Measurements from ENCODE around the gene SND1. TPM values are rescaled to one million over a fixed set of nuclear protein-coding genes. Genes with fewer than 3 reads are reported as not detected.

SND1 gene
- total and polyA plus RNA-seq, 7 experiments from 2014 or later: 68.6 to 253 (median 137) TPM

GRCh38 chr7:128131731-128132130 lies 479.7 kb downstream of the SND1 start:
- H3K36me3 ChIP-seq (ENCODE audit: control insufficient read depth in 2 of 3, insufficient read depth in 3 of 3, low read length in 3 of 3): no peaks in the 10 kb centered on the region
- ChIA-PET CTCF (no interaction called here), POLR2A (no interaction called here)
- peaks cover 5 to 12% of the 10 kb centered on the region in 2 donors for H3K4me1 ChIP-seq (ENCODE audit: control insufficient read depth in 2 of 2, insufficient read depth in 2 of 2, low read length in 2 of 2)
- Mint-ChIP-seq H3K9me3 (peaks cover 0 to 3% (median 0%) of the 10 kb centered on the region in 11 donors), H3K4me1 (peaks cover 9 to 26% (median 17%) of the 10 kb centered on the region in 7 donors), H3K36me3 (no peaks in the 10 kb centered on the region), H3K27ac (no peak overlapping the region), H3K4me3 (no peak overlapping the region), H3K27me3 (peaks cover 14 to 35% (median 19%) of the 10 kb centered on the region in 5 donors)
- H3K4me3 ChIP-seq (ENCODE audit: low read length): no peak overlapping the region
- DNase-seq (no peak), ATAC-seq (no peak)
- H3K27me3 ChIP-seq (ENCODE audit: control insufficient read depth in 2 of 2, insufficient read depth in 2 of 2, low read length in 2 of 2): no peaks in the 10 kb centered on the region
- no peak overlapping the region for H3K27ac ChIP-seq (ENCODE audit: low read depth, low read length)
- intact Hi-C loops (cut with micrococcal nuclease): loop anchor here in 1 of 2 donors (10.0 kb wide), 1 partner anchor 547 kb away; the partner anchor contains the start of genes ARF5 and GCC1
- no peaks in the 10 kb centered on the region for H3K9me3 ChIP-seq (ENCODE audit: control insufficient read depth in 2 of 3, low read length in 3 of 3)

GRCh38 chr7:128132426-128133069 lies 480.6 kb downstream of the SND1 start:
- no peaks in the 10 kb centered on the region for H3K36me3 ChIP-seq (ENCODE audit: control insufficient read depth in 2 of 3, insufficient read depth in 3 of 3, low read length in 3 of 3)
- Mint-ChIP-seq H3K27me3 (peaks cover 14 to 39% (median 23%) of the 10 kb centered on the region in 5 donors), H3K4me3 (no peak overlapping the region), H3K9me3 (peaks cover 0 to 3% (median 0%) of the 10 kb centered on the region in 11 donors), H3K4me1 (peaks cover 9 to 26% (median 17%) of the 10 kb centered on the region in 7 donors), H3K27ac (no peak overlapping the region), H3K36me3 (no peaks in the 10 kb centered on the region)
- CTCF ChIA-PET: no interaction called here
- POLR2A ChIA-PET: no interaction called here
- intact Hi-C loops (cut with micrococcal nuclease): loop anchor here in 1 of 2 donors (10.0 kb wide), 1 partner anchor 548 kb away; the partner anchor contains the start of genes ARF5 and GCC1
- H3K4me3 ChIP-seq (ENCODE audit: low read length): no peak overlapping the region
- no peak overlapping the region for H3K27ac ChIP-seq (ENCODE audit: low read depth, low read length)
- peaks cover 5 to 12% of the 10 kb centered on the region in 2 donors for H3K4me1 ChIP-seq (ENCODE audit: control insufficient read depth in 2 of 2, insufficient read depth in 2 of 2, low read length in 2 of 2)
- no peaks in the 10 kb centered on the region for H3K9me3 ChIP-seq (ENCODE audit: control insufficient read depth in 2 of 3, low read length in 3 of 3)
- ATAC-seq (no peak), DNase-seq (no peak)
- no peaks in the 10 kb centered on the region for H3K27me3 ChIP-seq (ENCODE audit: control insufficient read depth in 2 of 2, insufficient read depth in 2 of 2, low read length in 2 of 2)

- peak overlapping the region; percentile 61 to 88 (median 82) for H3K4me3 Mint-ChIP-seq
- intact Hi-C loops (cut with micrococcal nuclease): loop anchor here (1.0 to 10.0 kb wide), 10 partner anchors 26 to 550 kb away; partner anchors contain the start of genes ARF5 (in 1 of the 2) and GCC1 (in 1 of the 2)
- no peaks in the 10 kb centered on the region for H3K9me3 ChIP-seq (ENCODE audit: control insufficient read depth in 2 of 3, low read length in 3 of 3)
- peak overlapping the region; percentile 59 for H3K4me3 ChIP-seq (ENCODE audit: low read length)
- H3K36me3 Mint-ChIP-seq: no peaks in the 10 kb centered on the region
- ATAC-seq (no peak), DNase-seq (no peak)
- ChIA-PET CTCF (interaction anchor here (0.7 to 2.2 kb wide), 12 partner anchors 9 to 444 kb away, joined by 3 to 10 read pairs (median 4); no protein-coding TSS in a partner anchor), POLR2A (interaction anchor here (0.6 to 2.0 kb wide), 5 partner anchors 10 to 26 kb away, joined by 3 to 9 read pairs (median 4); no protein-coding TSS in a partner anchor)
- no peak overlapping the region for H3K27ac ChIP-seq (ENCODE audit: low read depth, low read length)
- no peaks in the 10 kb centered on the region for H3K36me3 ChIP-seq (ENCODE audit: control insufficient read depth in 2 of 3, insufficient read depth in 3 of 3, low read length in 3 of 3)
- peak overlapping the region in 5 of 9 donors; percentile 4 to 65 (median 32) for H3K27ac Mint-ChIP-seq
- peaks cover 0 to 4% (median 0%) of the 10 kb centered on the region in 11 donors for H3K9me3 Mint-ChIP-seq
- H3K27me3 Mint-ChIP-seq: peaks cover 14 to 54% (median 29%) of the 10 kb centered on the region in 5 donors
- H3K4me1 Mint-ChIP-seq: peaks cover 9 to 26% (median 17%) of the 10 kb centered on the region in 7 donors
- H3K27me3 ChIP-seq (ENCODE audit: control insufficient read depth in 2 of 2, insufficient read depth in 2 of 2, low read length in 2 of 2): no peaks in the 10 kb centered on the region
- H3K4me1 ChIP-seq (ENCODE audit: control insufficient read depth in 2 of 2, insufficient read depth in 2 of 2, low read length in 2 of 2): peaks cover 5 to 12% of the 10 kb centered on the region in 2 donors
Measured at GRCh38 chr7:128135159-128135514, 483.1 kb downstream of the SND1 start.

- H3K4me3 Mint-ChIP-seq: peak overlapping the region; percentile 67 to 88 (median 83)
- Histone ChIP-seq H3K4me1 (ENCODE audit: control insufficient read depth in 2 of 2, insufficient read depth in 2 of 2, low read length in 2 of 2) (peaks cover 5 to 12% of the 10 kb centered on the region in 2 donors), H3K9me3 (ENCODE audit: control insufficient read depth in 2 of 3, low read length in 3 of 3) (no peaks in the 10 kb centered on the region), H3K27ac (ENCODE audit: low read depth, low read length) (no peak overlapping the region), H3K36me3 (ENCODE audit: control insufficient read depth in 2 of 3, insufficient read depth in 3 of 3, low read length in 3 of 3) (no peaks in the 10 kb centered on the region), H3K27me3 (ENCODE audit: control insufficient read depth in 2 of 2, insufficient read depth in 2 of 2, low read length in 2 of 2) (no peaks in the 10 kb centered on the region), H3K4me3 (ENCODE audit: low read length) (peak overlapping the region; percentile 59)
- intact Hi-C loops (cut with micrococcal nuclease): loop anchor here (1.0 to 10.0 kb wide), 11 partner anchors 27 to 551 kb away; partner anchors contain the start of genes ARF5 (in 1 of the 2) and GCC1 (in 1 of the 2)
- no peaks in the 10 kb centered on the region for H3K36me3 Mint-ChIP-seq
- H3K27me3 Mint-ChIP-seq: peaks cover 14 to 60% (median 29%) of the 10 kb centered on the region in 5 donors
- ChIA-PET CTCF (interaction anchor here (0.6 to 2.2 kb wide), 16 partner anchors 8 to 445 kb away, joined by 3 to 10 read pairs (median 4); no protein-coding TSS in a partner anchor), POLR2A (interaction anchor here (0.6 to 2.0 kb wide), 5 partner anchors 9 to 27 kb away, joined by 3 to 9 read pairs (median 4); no protein-coding TSS in a partner anchor)
- H3K27ac Mint-ChIP-seq: peak overlapping the region in 5 of 9 donors; percentile 25 to 80 (median 48)
- peak; percentile 44 to 83 (median 68) for DNase-seq
- H3K9me3 Mint-ChIP-seq: peaks cover 0 to 8% (median 2%) of the 10 kb centered on the region in 11 donors
- peak; percentile 96 for ATAC-seq
- peaks cover 9 to 26% (median 17%) of the 10 kb centered on the region in 7 donors for H3K4me1 Mint-ChIP-seq
Measured at GRCh38 chr7:128135515-128136214, 483.7 kb downstream of the SND1 start.

- ChIA-PET POLR2A (interaction anchor here (1.9 to 2.0 kb wide), 2 partner anchors 26 to 27 kb away, joined by 6 to 9 read pairs; no protein-coding TSS in a partner anchor), CTCF (interaction anchor here (0.6 to 2.2 kb wide), 10 partner anchors 8 to 417 kb away, joined by 3 to 10 read pairs (median 4); no protein-coding TSS in a partner anchor)
- Histone ChIP-seq H3K27ac (ENCODE audit: low read depth, low read length) (no peak overlapping the region), H3K36me3 (ENCODE audit: control insufficient read depth in 2 of 3, insufficient read depth in 3 of 3, low read length in 3 of 3) (no peaks in the 10 kb centered on the region), H3K9me3 (ENCODE audit: control insufficient read depth in 2 of 3, low read length in 3 of 3) (no peaks in the 10 kb centered on the region), H3K4me3 (ENCODE audit: low read length) (peak overlapping the region; percentile 59), H3K4me1 (ENCODE audit: control insufficient read depth in 2 of 2, insufficient read depth in 2 of 2, low read length in 2 of 2) (peaks cover 5 to 12% of the 10 kb centered on the region in 2 donors), H3K27me3 (ENCODE audit: control insufficient read depth in 2 of 2, insufficient read depth in 2 of 2, low read length in 2 of 2) (no peaks in the 10 kb centered on the region)
- Mint-ChIP-seq H3K36me3 (no peaks in the 10 kb centered on the region), H3K27me3 (peaks cover 14 to 64% (median 29%) of the 10 kb centered on the region in 5 donors), H3K9me3 (peaks cover 0 to 8% (median 2%) of the 10 kb centered on the region in 11 donors), H3K27ac (peak overlapping the region in 4 of 9 donors; percentile 25 to 80 (median 37)), H3K4me1 (peaks cover 9 to 26% (median 17%) of the 10 kb centered on the region in 7 donors), H3K4me3 (peak overlapping the region; percentile 67 to 88 (median 82))
- intact Hi-C loops (cut with micrococcal nuclease): loop anchor here in 1 of 2 donors (1.0 to 10.0 kb wide), 3 partner anchors 279 to 551 kb away; partner anchors contain the start of genes ARF5 and GCC1
- DNase-seq (peak in 1 of 9 donors; percentile 17), ATAC-seq (peak; percentile 2)
Measured at GRCh38 chr7:128136215-128136597, 484.2 kb downstream of the SND1 start.

GRCh38 chr7:128137181-128137580 lies 485.2 kb downstream of the SND1 start:
- ChIA-PET CTCF (interaction anchor here (1.1 to 1.5 kb wide), 2 partner anchors 16 to 72 kb away, joined by 4 read pairs; no protein-coding TSS in a partner anchor), POLR2A (interaction anchor here (0.5 kb wide), 1 partner anchor 9 kb away, joined by 3 read pairs; no protein-coding TSS in a partner anchor)
- intact Hi-C loops (cut with micrococcal nuclease): loop anchor here in 1 of 2 donors (5.0 to 10.0 kb wide), 2 partner anchors 280 to 552 kb away; partner anchors contain the start of genes ARF5 and GCC1
- peaks cover 0 to 8% (median 2%) of the 10 kb centered on the region in 11 donors for H3K9me3 Mint-ChIP-seq
- Histone ChIP-seq H3K27me3 (ENCODE audit: control insufficient read depth in 2 of 2, insufficient read depth in 2 of 2, low read length in 2 of 2) (no peaks in the 10 kb centered on the region), H3K9me3 (ENCODE audit: control insufficient read depth in 2 of 3, low read length in 3 of 3) (no peaks in the 10 kb centered on the region), H3K27ac (ENCODE audit: low read depth, low read length) (no peak overlapping the region), H3K36me3 (ENCODE audit: control insufficient read depth in 2 of 3, insufficient read depth in 3 of 3, low read length in 3 of 3) (no peaks in the 10 kb centered on the region), H3K4me1 (ENCODE audit: control insufficient read depth in 2 of 2, insufficient read depth in 2 of 2, low read length in 2 of 2) (peaks cover 5 to 12% of the 10 kb centered on the region in 2 donors), H3K4me3 (ENCODE audit: low read length) (no peak overlapping the region)
- H3K4me3 Mint-ChIP-seq: peak overlapping the region in 7 of 10 donors; percentile 7 to 59 (median 47)
- H3K27me3 Mint-ChIP-seq: peaks cover 14 to 71% (median 29%) of the 10 kb centered on the region in 5 donors
- DNase-seq (no peak), ATAC-seq (peak; percentile 55)
- peaks cover 9 to 28% (median 17%) of the 10 kb centered on the region in 7 donors for H3K4me1 Mint-ChIP-seq
- H3K36me3 Mint-ChIP-seq: no peaks in the 10 kb centered on the region
- no peak overlapping the region for H3K27ac Mint-ChIP-seq
